Measurements from ENCODE around the gene GALNT9. TPM values are rescaled to one million over a fixed set of nuclear protein-coding genes. Genes with fewer than 3 reads are reported as not detected.

GALNT9 gene
- total and polyA plus RNA-seq, 7 experiments from 2014 or later: not detected

GRCh38 chr12:132343294-132344004 lies 14.1 kb upstream of the GALNT9 start:
- H3K4me1 Mint-ChIP-seq: peaks cover 0 to 11% (median 9%) of the 10 kb centered on the region in 7 donors
- no peak overlapping the region for H3K27ac Mint-ChIP-seq
- POLR2A ChIA-PET: no interaction called here
- H3K9me3 ChIP-seq (ENCODE audit: control insufficient read depth in 2 of 3, low read length in 3 of 3): no peaks in the 10 kb centered on the region
- no peaks in the 10 kb centered on the region for H3K36me3 Mint-ChIP-seq
- H3K4me3 Mint-ChIP-seq: no peak overlapping the region
- ATAC-seq: no peak
- no peak for DNase-seq
- H3K27me3 ChIP-seq (ENCODE audit: control insufficient read depth in 2 of 2, insufficient read depth in 2 of 2, low read length in 2 of 2): no peaks in the 10 kb centered on the region
- intact Hi-C loops (cut with micrococcal nuclease): no loop called here
- H3K27me3 Mint-ChIP-seq: peaks cover 0 to 26% (median 7%) of the 10 kb centered on the region in 5 donors
- no peak overlapping the region for H3K4me3 ChIP-seq (ENCODE audit: low read length)
- no peak overlapping the region for H3K27ac ChIP-seq (ENCODE audit: low read depth, low read length)
- CTCF ChIA-PET: interaction anchor here (0.6 kb wide), 1 partner anchor 60 kb away, joined by 3 read pairs; no protein-coding TSS in a partner anchor
- no peaks in the 10 kb centered on the region for H3K4me1 ChIP-seq (ENCODE audit: control insufficient read depth in 2 of 2, insufficient read depth in 2 of 2, low read length in 2 of 2)
- H3K36me3 ChIP-seq (ENCODE audit: control insufficient read depth in 2 of 3, insufficient read depth in 3 of 3, low read length in 3 of 3): no peaks in the 10 kb centered on the region
- H3K9me3 Mint-ChIP-seq: peaks cover 0 to 6% (median 0%) of the 10 kb centered on the region in 11 donors

DNA sequence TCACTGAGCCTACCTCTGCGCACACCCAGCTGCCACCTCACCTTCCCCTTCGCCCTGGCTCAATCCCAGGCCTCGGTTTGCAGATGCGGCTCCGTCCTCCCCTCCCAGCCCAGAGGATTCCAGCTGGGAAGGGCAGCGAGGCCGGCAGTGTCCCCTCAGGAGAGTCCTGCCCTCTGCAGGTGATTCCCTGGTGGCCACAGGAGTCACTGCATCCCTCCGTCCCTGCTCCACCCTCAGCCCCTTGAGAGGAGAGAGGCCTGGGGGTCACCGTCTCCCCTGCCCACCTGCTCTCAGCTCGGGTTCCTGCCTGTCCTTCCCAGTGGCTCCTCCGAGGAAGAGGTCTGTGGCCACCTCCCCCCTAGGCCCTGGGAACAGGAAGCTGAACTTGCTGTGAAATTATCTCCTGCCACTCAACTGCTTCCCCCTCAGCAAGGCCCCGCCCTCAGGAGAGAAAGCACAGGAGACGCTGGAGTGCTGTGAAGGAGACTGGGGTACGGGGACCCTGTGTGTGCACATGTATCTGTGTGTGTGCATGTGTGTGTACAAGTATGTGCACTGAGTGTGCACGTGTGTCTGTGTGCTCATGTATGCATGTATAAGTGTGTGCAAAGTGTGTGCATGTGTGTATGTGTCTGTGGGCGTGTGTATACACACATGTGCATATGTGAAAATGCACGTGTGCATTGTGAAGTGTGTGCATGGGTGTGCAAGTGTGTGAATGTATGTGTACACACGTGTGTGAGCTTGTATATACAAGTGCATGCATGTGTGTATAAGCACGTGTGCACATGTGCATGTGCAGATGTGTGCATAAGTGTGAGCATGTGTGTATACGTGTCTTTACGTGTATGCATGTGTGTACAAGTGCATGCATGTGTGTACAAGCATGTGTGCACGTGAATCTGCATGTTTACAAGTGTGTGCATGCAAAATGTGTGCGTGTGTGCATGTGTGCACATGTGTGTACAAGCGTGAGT lies 13.2 kb upstream of the GALNT9 start:
- Histone ChIP-seq H3K9me3 (ENCODE audit: control insufficient read depth in 2 of 3, low read length in 3 of 3) (no peaks in the 10 kb centered on the region), H3K36me3 (ENCODE audit: control insufficient read depth in 2 of 3, insufficient read depth in 3 of 3, low read length in 3 of 3) (no peaks in the 10 kb centered on the region), H3K4me1 (ENCODE audit: control insufficient read depth in 2 of 2, insufficient read depth in 2 of 2, low read length in 2 of 2) (no peaks in the 10 kb centered on the region), H3K27me3 (ENCODE audit: control insufficient read depth in 2 of 2, insufficient read depth in 2 of 2, low read length in 2 of 2) (no peaks in the 10 kb centered on the region), H3K27ac (ENCODE audit: low read depth, low read length) (no peak overlapping the region), H3K4me3 (ENCODE audit: low read length) (no peak overlapping the region)
- no peak for DNase-seq
- POLR2A ChIA-PET: no interaction called here
- no peak for ATAC-seq
- Mint-ChIP-seq H3K4me3 (peak overlapping the region in 1 of 10 donors; percentile 30), H3K27me3 (peaks cover 0 to 28% (median 7%) of the 10 kb centered on the region in 5 donors), H3K9me3 (peaks cover 0 to 6% (median 0%) of the 10 kb centered on the region in 11 donors), H3K27ac (peak overlapping the region in 1 of 9 donors; percentile 17), H3K4me1 (peaks cover 0 to 11% (median 9%) of the 10 kb centered on the region in 7 donors), H3K36me3 (no peaks in the 10 kb centered on the region)
- CTCF ChIA-PET: no interaction called here
- intact Hi-C loops (cut with micrococcal nuclease): no loop called here

DNA sequence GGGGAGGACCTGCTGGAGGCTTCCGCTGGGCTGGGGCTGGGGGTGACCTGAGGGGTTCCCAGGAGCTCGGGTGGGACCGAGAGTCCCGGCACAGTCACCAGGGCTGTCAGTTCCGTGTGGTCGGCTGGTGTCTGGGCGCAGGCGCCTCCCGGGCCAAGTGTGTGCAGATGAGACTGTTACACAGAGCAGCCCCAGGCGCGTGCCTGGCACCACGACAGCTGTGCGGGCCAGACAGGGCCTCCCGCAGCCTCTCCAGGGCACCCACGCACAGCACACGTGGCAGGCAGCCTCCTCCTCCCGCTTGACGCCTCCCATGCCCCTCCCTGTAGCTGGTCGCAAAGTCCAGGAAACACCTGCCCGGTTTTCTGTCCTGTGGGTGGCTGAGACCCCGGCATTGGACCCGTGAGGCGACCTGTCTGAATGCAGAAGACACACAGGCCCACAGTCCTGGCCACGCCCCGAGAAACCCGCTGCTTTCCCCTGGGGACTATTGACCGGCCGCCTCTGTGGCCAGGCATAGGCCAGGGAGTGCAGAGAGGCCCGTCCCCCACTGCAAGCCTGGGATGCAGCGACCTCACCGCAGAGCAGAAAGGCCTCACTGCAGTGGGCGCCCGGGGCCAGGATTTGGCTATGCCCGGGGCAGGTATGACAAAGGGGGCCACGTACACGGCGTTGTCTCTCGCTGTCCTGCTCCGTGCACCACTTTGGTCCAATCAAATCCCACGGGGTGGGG lies 12.1 kb upstream of the GALNT9 start:
- H3K36me3 ChIP-seq (ENCODE audit: control insufficient read depth in 2 of 3, insufficient read depth in 3 of 3, low read length in 3 of 3): no peaks in the 10 kb centered on the region
- no peak overlapping the region for H3K27ac ChIP-seq (ENCODE audit: low read depth, low read length)
- peaks cover 0 to 6% (median 0%) of the 10 kb centered on the region in 11 donors for H3K9me3 Mint-ChIP-seq
- intact Hi-C loops (cut with micrococcal nuclease): no loop called here
- H3K27me3 Mint-ChIP-seq: peaks cover 0 to 36% (median 13%) of the 10 kb centered on the region in 5 donors
- H3K27me3 ChIP-seq (ENCODE audit: control insufficient read depth in 2 of 2, insufficient read depth in 2 of 2, low read length in 2 of 2): no peaks in the 10 kb centered on the region
- H3K36me3 Mint-ChIP-seq: no peaks in the 10 kb centered on the region
- no peak for DNase-seq
- H3K4me1 Mint-ChIP-seq: peaks cover 0 to 11% (median 9%) of the 10 kb centered on the region in 7 donors
- H3K9me3 ChIP-seq (ENCODE audit: control insufficient read depth in 2 of 3, low read length in 3 of 3): no peaks in the 10 kb centered on the region
- H3K4me1 ChIP-seq (ENCODE audit: control insufficient read depth in 2 of 2, insufficient read depth in 2 of 2, low read length in 2 of 2): no peaks in the 10 kb centered on the region
- no peak for ATAC-seq
- no peak overlapping the region for H3K27ac Mint-ChIP-seq
- no peak overlapping the region for H3K4me3 ChIP-seq (ENCODE audit: low read length)
- ChIA-PET POLR2A (no interaction called here), CTCF (no interaction called here)
- no peak overlapping the region for H3K4me3 Mint-ChIP-seq

DNA sequence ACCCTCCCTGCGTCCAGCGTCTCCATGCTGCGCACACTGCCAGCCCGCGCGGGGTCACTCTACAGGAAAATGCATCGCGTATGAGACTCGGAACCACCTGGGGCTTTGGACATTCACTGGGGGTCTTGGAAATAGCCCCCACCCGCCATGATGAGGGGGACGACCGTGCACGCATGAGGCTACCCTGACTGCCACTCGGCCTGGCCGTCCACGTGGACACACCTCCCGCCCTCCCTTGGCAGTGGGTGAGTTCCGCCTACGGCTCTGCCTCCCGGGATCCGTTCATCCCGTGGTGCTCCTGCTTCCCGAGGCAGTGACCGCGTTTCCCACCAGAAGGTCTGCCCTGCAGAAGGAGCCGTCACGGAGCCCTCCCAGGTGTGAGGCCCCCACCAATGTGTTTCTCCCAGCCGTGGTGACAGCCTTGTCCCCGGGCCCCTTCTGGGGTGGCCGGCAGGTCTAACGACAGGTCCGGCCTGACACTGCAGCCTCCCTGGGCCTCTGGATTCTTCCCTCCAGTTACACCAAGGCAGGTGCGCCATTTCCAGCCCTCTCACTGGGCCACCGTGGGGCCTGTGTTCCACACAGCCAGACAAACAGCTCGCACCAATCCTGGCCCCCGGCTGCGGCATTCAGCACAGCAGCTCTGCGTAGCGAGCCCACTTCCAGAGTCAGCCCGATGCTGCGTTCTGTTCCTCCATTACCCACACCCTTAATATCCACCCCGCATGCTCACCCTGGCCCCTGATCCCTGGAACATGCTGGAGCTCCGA lies 11.1 kb upstream of the GALNT9 start:
- Histone ChIP-seq H3K36me3 (ENCODE audit: control insufficient read depth in 2 of 3, insufficient read depth in 3 of 3, low read length in 3 of 3) (no peaks in the 10 kb centered on the region), H3K27ac (ENCODE audit: low read depth, low read length) (no peak overlapping the region), H3K9me3 (ENCODE audit: control insufficient read depth in 2 of 3, low read length in 3 of 3) (no peaks in the 10 kb centered on the region), H3K4me1 (ENCODE audit: control insufficient read depth in 2 of 2, insufficient read depth in 2 of 2, low read length in 2 of 2) (no peaks in the 10 kb centered on the region), H3K27me3 (ENCODE audit: control insufficient read depth in 2 of 2, insufficient read depth in 2 of 2, low read length in 2 of 2) (no peaks in the 10 kb centered on the region), H3K4me3 (ENCODE audit: low read length) (no peak overlapping the region)
- no peak for DNase-seq
- ATAC-seq: no peak
- H3K27me3 Mint-ChIP-seq: peaks cover 0 to 29% (median 14%) of the 10 kb centered on the region in 5 donors
- peaks cover 0 to 11% (median 9%) of the 10 kb centered on the region in 7 donors for H3K4me1 Mint-ChIP-seq
- POLR2A ChIA-PET: no interaction called here
- intact Hi-C loops (cut with micrococcal nuclease): no loop called here
- H3K36me3 Mint-ChIP-seq: no peaks in the 10 kb centered on the region
- H3K9me3 Mint-ChIP-seq: peaks cover 0 to 7% (median 0%) of the 10 kb centered on the region in 11 donors
- H3K27ac Mint-ChIP-seq: no peak overlapping the region
- H3K4me3 Mint-ChIP-seq: no peak overlapping the region
- CTCF ChIA-PET: no interaction called here

GRCh38 chr12:132339856-132340255 lies 10.5 kb upstream of the GALNT9 start:
- H3K4me3 ChIP-seq (ENCODE audit: low read length): no peak overlapping the region
- Mint-ChIP-seq H3K4me1 (peaks cover 0 to 11% (median 9%) of the 10 kb centered on the region in 7 donors), H3K27me3 (peaks cover 0 to 32% (median 18%) of the 10 kb centered on the region in 5 donors), H3K36me3 (no peaks in the 10 kb centered on the region), H3K9me3 (peaks cover 0 to 11% (median 0%) of the 10 kb centered on the region in 11 donors), H3K27ac (no peak overlapping the region), H3K4me3 (no peak overlapping the region)
- H3K9me3 ChIP-seq (ENCODE audit: control insufficient read depth in 2 of 3, low read length in 3 of 3): no peaks in the 10 kb centered on the region
- H3K27ac ChIP-seq (ENCODE audit: low read depth, low read length): no peak overlapping the region
- CTCF ChIA-PET: no interaction called here
- H3K36me3 ChIP-seq (ENCODE audit: control insufficient read depth in 2 of 3, insufficient read depth in 3 of 3, low read length in 3 of 3): no peaks in the 10 kb centered on the region
- intact Hi-C loops (cut with micrococcal nuclease): no loop called here
- ATAC-seq (no peak), DNase-seq (no peak)
- no peaks in the 10 kb centered on the region for H3K4me1 ChIP-seq (ENCODE audit: control insufficient read depth in 2 of 2, insufficient read depth in 2 of 2, low read length in 2 of 2)
- POLR2A ChIA-PET: no interaction called here
- no peaks in the 10 kb centered on the region for H3K27me3 ChIP-seq (ENCODE audit: control insufficient read depth in 2 of 2, insufficient read depth in 2 of 2, low read length in 2 of 2)

- Mint-ChIP-seq H3K27me3 (peaks cover 6 to 39% (median 21%) of the 10 kb centered on the region in 5 donors), H3K4me3 (no peak overlapping the region), H3K9me3 (peaks cover 0 to 13% (median 0%) of the 10 kb centered on the region in 11 donors), H3K27ac (no peak overlapping the region), H3K4me1 (peaks cover 0 to 11% (median 9%) of the 10 kb centered on the region in 7 donors), H3K36me3 (no peaks in the 10 kb centered on the region)
- Histone ChIP-seq H3K4me3 (ENCODE audit: low read length) (no peak overlapping the region), H3K36me3 (ENCODE audit: control insufficient read depth in 2 of 3, insufficient read depth in 3 of 3, low read length in 3 of 3) (no peaks in the 10 kb centered on the region), H3K27ac (ENCODE audit: low read depth, low read length) (no peak overlapping the region), H3K4me1 (ENCODE audit: control insufficient read depth in 2 of 2, insufficient read depth in 2 of 2, low read length in 2 of 2) (no peaks in the 10 kb centered on the region), H3K27me3 (ENCODE audit: control insufficient read depth in 2 of 2, insufficient read depth in 2 of 2, low read length in 2 of 2) (no peaks in the 10 kb centered on the region), H3K9me3 (ENCODE audit: control insufficient read depth in 2 of 3, low read length in 3 of 3) (no peaks in the 10 kb centered on the region)
- ChIA-PET POLR2A (no interaction called here), CTCF (no interaction called here)
- no peak for ATAC-seq
- intact Hi-C loops (cut with micrococcal nuclease): no loop called here
- DNase-seq: no peak
Measured at GRCh38 chr12:132338781-132339180, 9.4 kb upstream of the GALNT9 start.

Data from naive thymus-derived CD4-positive, alpha-beta T cell (primary cell).